Endothelial cell of umbilical vein (primary cell): ENCODE data around the gene VAC14. TPM values are rescaled to one million over a fixed set of nuclear protein-coding genes. Genes with fewer than 3 reads are reported as not detected.

Experiments
- BruUV-seq: library from RNA; stranded (reverse); fragments of 400-500 nt; replicated peaks from 2 replicates; lab custom pipeline; 2021; lab: Mats Ljungman, UMichigan
- CTCF ChIA-PET: fragments of 300-600, 350-600 bp; sonication (Branson Sonifier 250); formaldehyde crosslinking; loops from one replicate; lab custom pipeline; 2021; ENCODE audit warnings: antibody characterized with exemption, inconsistent platforms; lab: Charles Lee
- POLR2A ChIA-PET: fragments of 300-600, 350-600 bp; sonication (Branson Sonifier 250); formaldehyde crosslinking; loops from one replicate; lab custom pipeline; 2021; ENCODE audit warnings: antibody characterized with exemption, inconsistent platforms; lab: Charles Lee
- DNase-seq: peaks from one replicate; pipeline ENCODE4 v3.0.0-alpha.2; 2011; ENCODE audit warnings: low read depth, low spot score
- FAIRE-seq: peaks from 2 replicates; lab custom pipeline; 2011; peaks lifted over from hg19 to GRCh38; lab: Jason Lieb, UNC
- H2AFZ ChIP-seq: 2 replicates; pipeline ENCODE4 v1.6.0; 2012; ENCODE audit warnings: low read depth, low read length, control low read depth, inconsistent platforms
- H3K27ac ChIP-seq: 2 replicates; pipeline ENCODE4 v1.5.1; 2011; ENCODE audit warnings: low read depth, mild to moderate bottlenecking, control low read depth, low read length, moderate library complexity; ENCODE audit not compliant: insufficient read depth
- H3K27me3 ChIP-seq, 2 experiments: 2 replicates each; pipeline versions ENCODE4 v1.6.0 to v1.6.1; 2011; ENCODE audit warnings: low read length in 2 of 2, mixed read lengths in 1 of 2; ENCODE audit not compliant: control insufficient read depth in 2 of 2, insufficient read depth in 2 of 2
- H3K36me3 ChIP-seq, 2 experiments: 2 replicates in 1 of 2; 3 replicates in 1 of 2; pipeline ENCODE4 v1.5.1; 2011; ENCODE audit warnings: low read length in 2 of 2, mild to moderate bottlenecking in 1 of 2, moderate library complexity in 1 of 2; ENCODE audit not compliant: control insufficient read depth in 2 of 2, insufficient read depth in 2 of 2; ENCODE audit errors: extremely low read depth in 1 of 2
- H3K4me1 ChIP-seq: 3 replicates; pipeline ENCODE4 v1.5.1; 2011; ENCODE audit warnings: mild to moderate bottlenecking, low read length; ENCODE audit not compliant: control insufficient read depth, insufficient read depth; ENCODE audit errors: extremely low read depth
- H3K4me2 ChIP-seq: 2 replicates; pipeline ENCODE4 v1.6.1; 2011; ENCODE audit warnings: low read length, control low read depth, mixed read lengths; ENCODE audit not compliant: insufficient read depth
- H3K4me3 ChIP-seq, 3 experiments: fragments of 200-600 bp in 1 of 3; sonication (generic), shearing (Covaris generic) in 1 of 3; replicated peaks in 1 of 3; 2 replicates each; pipeline ENCODE4 v1.5.1; 2011 to 2016; ENCODE audit warnings: control low read depth in 3 of 3, low read length in 3 of 3, mild to moderate bottlenecking in 2 of 3, inconsistent platforms in 1 of 3, low read depth in 1 of 3, moderate library complexity in 1 of 3; ENCODE audit not compliant: insufficient read depth in 1 of 3
- H3K79me2 ChIP-seq: 2 replicates; pipeline ENCODE4 v1.6.0; 2012; ENCODE audit warnings: low read length, inconsistent platforms; ENCODE audit not compliant: control insufficient read depth, insufficient read depth
- H3K9ac ChIP-seq: replicated peaks from 2 replicates; pipeline ENCODE3; 2011; ENCODE audit warnings: low read length, control low read depth; ENCODE audit not compliant: insufficient read depth; ENCODE audit errors: extremely low read depth
- H3K9me1 ChIP-seq: replicated peaks from 3 replicates; pipeline ENCODE4 v1.6.0; 2011; ENCODE audit warnings: mild to moderate bottlenecking, low read length; ENCODE audit not compliant: control insufficient read depth, insufficient read depth; ENCODE audit errors: extremely low read depth
- H3K9me3 ChIP-seq: replicated peaks from 2 replicates; pipeline ENCODE4 v1.5.1; 2012; ENCODE audit warnings: low read length, inconsistent platforms; ENCODE audit not compliant: control insufficient read depth, insufficient read depth
- H4K20me1 ChIP-seq: replicated peaks from 2 replicates; pipeline ENCODE3; 2011; ENCODE audit warnings: mild to moderate bottlenecking, low read length; ENCODE audit not compliant: control insufficient read depth, insufficient read depth; ENCODE audit errors: extremely low read depth
- CTCF ChIP-seq, 2 donors: IDR thresholded peaks; 1 replicate in 1 of 2; 2 replicates in 1 of 2; pipeline ENCODE4 v1.5.1; 2011; ENCODE audit warnings: low read length in 2 of 2, mild to moderate bottlenecking in 2 of 2, moderate library complexity in 2 of 2, control low read depth in 1 of 2, inconsistent platforms in 1 of 2, low read depth in 1 of 2; ENCODE audit not compliant: insufficient read depth in 1 of 2; ENCODE audit errors: extremely low read depth in 1 of 2
- FOS ChIP-seq: IDR thresholded peaks from 2 replicates; pipeline ENCODE4 v1.6.1; 2011; ENCODE audit warnings: mild to moderate bottlenecking, low read length, moderate library complexity, borderline replicate concordance; ENCODE audit not compliant: insufficient read depth
- JUN ChIP-seq: IDR thresholded peaks from 2 replicates; pipeline ENCODE4 v1.6.1; 2011; ENCODE audit warnings: borderline replicate concordance, low read depth; ENCODE audit not compliant: insufficient read length, insufficient read depth
- MYC ChIP-seq: IDR thresholded peaks from one replicate; pipeline ENCODE4 v1.6.1; 2011; ENCODE audit warnings: mild to moderate bottlenecking, low read depth, low read length
- POLR2A ChIP-seq: IDR thresholded peaks from 2 replicates; pipeline ENCODE4 v1.6.1; 2012; ENCODE audit warnings: low read depth, mild to moderate bottlenecking, control low read depth, low read length
- POLR2AphosphoS5 ChIP-seq: IDR thresholded peaks from 2 replicates; pipeline ENCODE4 v1.6.1; 2012; ENCODE audit warnings: low read depth, mild to moderate bottlenecking, control low read depth, low read length, moderate library complexity; ENCODE audit not compliant: insufficient read depth
- dilution Hi-C: fragments of 300-500 bp; cut with MboI; formaldehyde crosslinking; loops from one replicate; pipeline ENCODE4 v1.15.0; 2019; ENCODE audit warnings: low sequenced_read_pairs; ENCODE audit not compliant: extremely low pct_ligation_motif_present
- intact Hi-C: fragments of 100-400 bp; cut with micrococcal nuclease; formaldehyde crosslinking; loops from one replicate; pipeline ENCODE4 v1.10.0; 2022
- polyA plus RNA-seq, 4 experiments: library from polyadenylated mRNA; depleted of rRNA in 3 of 4; stranded (reverse) in 3 of 4; unstranded in 1 of 4; fragments of >200 nt; gene quantifications; 2 replicates each; pipeline versions ENCODE4 v1.2.1 to v1.2.3, GENCODE V29; 2011 to 2012; ENCODE audit warnings: missing spikeins in 1 of 4
- total RNA-seq: library from RNA; stranded (reverse); gene quantifications from 2 replicates; pipeline ENCODE4 v1.2.3, GENCODE V29; 2021
- TF ChIP-seq, protein P1 (sequence below): IDR thresholded peaks from 2 replicates; pipeline ENCODE4 v1.6.1; 2011; ENCODE audit not compliant: insufficient read depth, insufficient read length

Gene VAC14
- total and polyA plus RNA-seq, 2 donors (not counting 3 experiments of a cell fraction or from before 2014, with no cell fraction given) = 37.6 to 57.9 TPM

DNA sequence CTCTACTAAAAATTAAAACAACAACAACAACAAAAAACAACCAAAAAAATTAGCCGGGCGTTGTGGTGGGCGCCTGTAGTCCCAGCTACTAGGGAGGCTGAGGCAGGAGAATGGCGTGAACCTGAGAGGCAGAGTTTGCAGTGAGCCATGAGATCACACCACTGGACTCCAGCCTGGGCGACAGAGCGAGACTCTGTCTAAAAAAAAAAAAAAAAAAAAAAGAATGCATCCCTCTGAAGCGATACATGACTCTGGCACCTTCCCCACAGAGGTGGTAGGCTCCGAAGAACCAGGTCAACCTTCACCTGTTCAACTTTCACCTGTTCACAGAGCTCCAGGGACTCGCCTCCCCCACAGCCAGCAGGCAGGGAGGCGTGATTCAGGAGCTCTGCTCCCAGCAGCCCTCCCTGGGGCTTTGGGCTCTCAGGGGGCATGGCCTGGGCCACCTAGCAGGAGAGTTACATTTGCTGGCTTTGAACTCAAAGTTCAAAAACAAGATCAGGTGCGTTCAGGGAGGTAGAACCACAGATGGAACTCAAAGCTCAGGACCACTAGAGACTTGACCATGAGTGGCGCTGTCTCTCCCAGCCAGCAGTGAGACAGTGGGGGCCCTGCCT is 5.6 kb downstream of the VAC14 start:
- Histone ChIP-seq H2AFZ (no peak overlapping the region), H4K20me1 (no peaks in the 10 kb centered on the region), H3K36me3 (no peaks in the 10 kb centered on the region), H3K27me3 (no peaks in the 10 kb centered on the region), H3K9me3 (no peaks in the 10 kb centered on the region), H3K27ac (no peak overlapping the region), H3K9me1 (no peaks in the 10 kb centered on the region), H3K4me3 (no peak overlapping the region), H3K4me1 (peaks cover 6% of the 10 kb centered on the region), H3K4me2 (no peak overlapping the region), H3K9ac (no peak overlapping the region), H3K79me2 (peaks cover 62% of the 10 kb centered on the region)
- DNase-seq = no peak
- no peak for TF ChIP-seq POLR2AphosphoS5
- TF ChIP-seq, protein P1, sequence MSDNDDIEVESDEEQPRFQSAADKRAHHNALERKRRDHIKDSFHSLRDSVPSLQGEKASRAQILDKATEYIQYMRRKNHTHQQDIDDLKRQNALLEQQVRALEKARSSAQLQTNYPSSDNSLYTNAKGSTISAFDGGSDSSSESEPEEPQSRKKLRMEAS = no peak
- no peak for TF ChIP-seq JUN
- TF ChIP-seq POLR2A = no peak
- FAIRE-seq = no peak
- BruUV-seq = no TSS peak
- dilution Hi-C loops = no loop called here
- intact Hi-C loops = no loop called here
- POLR2A ChIA-PET = no interaction called here
- CTCF ChIA-PET = no interaction called here

- Histone ChIP-seq H3K9me1 (no peaks in the 10 kb centered on the region), H3K4me2 (no peak overlapping the region), H4K20me1 (no peaks in the 10 kb centered on the region), H3K4me1 (no peaks in the 10 kb centered on the region), H3K36me3 (no peaks in the 10 kb centered on the region), H3K79me2 (peaks cover 52% of the 10 kb centered on the region), H3K9ac (no peak overlapping the region), H3K27ac (no peak overlapping the region), H3K4me3 (no peak overlapping the region), H3K9me3 (no peaks in the 10 kb centered on the region), H3K27me3 (no peaks in the 10 kb centered on the region), H2AFZ (no peak overlapping the region)
- intact Hi-C loops (no loop called here), dilution Hi-C loops (no loop called here)
- POLR2A ChIA-PET = no interaction called here
- DNase-seq (no peak), FAIRE-seq (no peak)
- TF ChIP-seq MYC (no peak), FOS (no peak), CTCF (IDR thresholded peaks at IDR 0.05; ENCODE audit: extremely low read depth in 1 of 2, insufficient read depth in 1 of 2, low read depth in 1 of 2, low read length in 2 of 2) (no peak), POLR2AphosphoS5 (no peak), POLR2A (no peak), JUN (no peak)
- TF ChIP-seq, protein P1 = no peak
- BruUV-seq = no TSS peak
- CTCF ChIA-PET = interaction anchor here (0.8 kb wide), 1 partner anchor 23 kb away, joined by 3 read pairs; no protein-coding TSS in a partner anchor
These were observed 7.0 kb downstream of the VAC14 start for GRCh38 chr16:70793851-70794502.
